ENCODE results near the gene NR1I2.

- TF ChIP-seq, protein P1, sequence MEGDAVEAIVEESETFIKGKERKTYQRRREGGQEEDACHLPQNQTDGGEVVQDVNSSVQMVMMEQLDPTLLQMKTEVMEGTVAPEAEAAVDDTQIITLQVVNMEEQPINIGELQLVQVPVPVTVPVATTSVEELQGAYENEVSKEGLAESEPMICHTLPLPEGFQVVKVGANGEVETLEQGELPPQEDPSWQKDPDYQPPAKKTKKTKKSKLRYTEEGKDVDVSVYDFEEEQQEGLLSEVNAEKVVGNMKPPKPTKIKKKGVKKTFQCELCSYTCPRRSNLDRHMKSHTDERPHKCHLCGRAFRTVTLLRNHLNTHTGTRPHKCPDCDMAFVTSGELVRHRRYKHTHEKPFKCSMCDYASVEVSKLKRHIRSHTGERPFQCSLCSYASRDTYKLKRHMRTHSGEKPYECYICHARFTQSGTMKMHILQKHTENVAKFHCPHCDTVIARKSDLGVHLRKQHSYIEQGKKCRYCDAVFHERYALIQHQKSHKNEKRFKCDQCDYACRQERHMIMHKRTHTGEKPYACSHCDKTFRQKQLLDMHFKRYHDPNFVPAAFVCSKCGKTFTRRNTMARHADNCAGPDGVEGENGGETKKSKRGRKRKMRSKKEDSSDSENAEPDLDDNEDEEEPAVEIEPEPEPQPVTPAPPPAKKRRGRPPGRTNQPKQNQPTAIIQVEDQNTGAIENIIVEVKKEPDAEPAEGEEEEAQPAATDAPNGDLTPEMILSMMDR (IDR thresholded peaks at IDR 0.05; ENCODE audit: insufficient read depth, low read depth, low read length) = no peak
- TF ChIP-seq EZH2 (IDR thresholded peaks at IDR 0.05; ENCODE audit: insufficient read depth, low read length) = no peak
Measured at GRCh38 chr3:119834754-119835370, 53.0 kb downstream of the NR1I2 start.

Measured in astrocyte (in vitro differentiated cells and primary cell).